MCF 10A (cell line): ENCODE data around the gene KLHL41. TPM values are rescaled to one million over a fixed set of nuclear protein-coding genes. Genes with fewer than 3 reads are reported as not detected.

Experiments
- BruUV-seq: library from RNA; stranded (reverse); fragments of 400-500 nt; replicated peaks from 2 replicates; lab custom pipeline; 2021; lab: Mats Ljungman, UMichigan
- CTCF ChIA-PET: fragments of 300-600 bp; sonication (Branson Sonifier 250); formaldehyde crosslinking; extraction: SDS; loops from one replicate; lab custom pipeline; 2021; ENCODE audit warnings: antibody characterized with exemption, inconsistent platforms; lab: Yijun Ruan, JAX
- POLR2A ChIA-PET: fragments of 300-600, 350-650 bp; sonication (Branson Sonifier 250); formaldehyde crosslinking; extraction: SDS; loops from one replicate; lab custom pipeline; 2020; ENCODE audit warnings: antibody characterized with exemption, inconsistent platforms; lab: Yijun Ruan, JAX
- DNase-seq: peaks from one replicate; pipeline ENCODE4 v3.0.0-alpha.2; 2018; ENCODE audit not compliant: unreplicated experiment
- H3K27ac Mint-ChIP-seq: one replicate; pipeline ENCODE4 v1.8.0; 2022; ENCODE audit warnings: mild to moderate bottlenecking, low read depth, mixed read lengths; ENCODE audit not compliant: unreplicated experiment
- H3K27me3 Mint-ChIP-seq: one replicate; pipeline ENCODE4 v1.8.0; 2022; ENCODE audit warnings: mixed read lengths; ENCODE audit not compliant: insufficient read depth, unreplicated experiment
- H3K36me3 Mint-ChIP-seq: one replicate; pipeline ENCODE4 v1.8.0; 2022; ENCODE audit warnings: mild to moderate bottlenecking, moderate library complexity, mixed read lengths; ENCODE audit not compliant: insufficient read depth, unreplicated experiment
- H3K4me1 Mint-ChIP-seq: one replicate; pipeline ENCODE4 v1.8.0; 2022; ENCODE audit warnings: mixed read lengths; ENCODE audit not compliant: insufficient read depth, unreplicated experiment
- H3K4me3 Mint-ChIP-seq: one replicate; pipeline ENCODE4 v1.8.0; 2022; ENCODE audit warnings: mild to moderate bottlenecking, moderate library complexity, mixed read lengths; ENCODE audit not compliant: unreplicated experiment
- H3K9me3 Mint-ChIP-seq: one replicate; pipeline ENCODE4 v1.8.0; 2022; ENCODE audit warnings: mixed read lengths; ENCODE audit not compliant: unreplicated experiment
- CTCF ChIP-seq: fragments of 200-600 bp; IDR thresholded peaks from one replicate; pipeline ENCODE4 v1.8.0; 2022; ENCODE audit warnings: antibody characterized with exemption, mild to moderate bottlenecking; ENCODE audit not compliant: unreplicated experiment
- intact Hi-C: fragments of 100-400 bp; cut with micrococcal nuclease; formaldehyde crosslinking; loops from 2 replicates; pipeline ENCODE4 v1.14.1; 2022
- total RNA-seq: library from RNA; stranded (reverse); gene quantifications from 2 replicates; pipeline ENCODE4 v1.2.3, GENCODE V29; 2022

KLHL41 gene
- total RNA-seq, 1 experiment from 2014 or later = 0.35 TPM

DNA sequence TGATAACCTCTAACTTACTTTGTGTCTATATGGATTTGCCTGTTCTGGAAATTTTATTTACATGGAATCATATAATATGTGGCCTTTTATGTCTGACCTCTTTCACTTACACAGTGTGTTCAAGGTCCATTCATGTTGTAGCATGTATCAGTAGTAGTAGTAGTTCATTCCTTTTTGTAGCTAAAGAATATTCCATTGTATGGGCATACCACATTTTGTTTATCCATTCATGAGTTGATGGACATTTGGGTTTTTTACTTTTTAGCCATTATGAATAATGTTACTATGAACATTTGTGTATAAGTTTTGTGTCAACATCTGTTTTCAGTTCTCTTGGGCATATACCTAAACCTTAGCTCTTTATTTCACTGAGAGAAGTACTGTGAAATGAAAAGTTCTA is 18.7 kb upstream of the KLHL41 start:
- no TSS peak for BruUV-seq
- no peaks in the 10 kb centered on the region for H3K4me1 Mint-ChIP-seq
- peaks cover 10% of the 10 kb centered on the region for H3K36me3 Mint-ChIP-seq
- no peak for TF ChIP-seq CTCF
- no peak overlapping the region for H3K4me3 Mint-ChIP-seq
- ChIA-PET CTCF (interaction anchor here (3.5 kb wide), 1 partner anchor 11 kb away, joined by 11 read pairs; the partner anchor contains the start of gene BBS5), POLR2A (interaction anchor here (3.9 kb wide), 1 partner anchor 11 kb away, joined by 15 read pairs; the partner anchor contains the start of gene BBS5)
- intact Hi-C loops = no loop called here
- DNase-seq = no peak
- no peaks in the 10 kb centered on the region for H3K27me3 Mint-ChIP-seq
- no peaks in the 10 kb centered on the region for H3K9me3 Mint-ChIP-seq
- no peak overlapping the region for H3K27ac Mint-ChIP-seq

GRCh38 chr2:169491378-169491777 is 18.1 kb upstream of the KLHL41 start:
- ChIA-PET CTCF (no interaction called here), POLR2A (interaction anchor here (3.9 kb wide), 1 partner anchor 12 kb away, joined by 15 read pairs; the partner anchor contains the start of gene BBS5)
- Mint-ChIP-seq H3K27ac (no peak overlapping the region), H3K9me3 (no peaks in the 10 kb centered on the region), H3K36me3 (peaks cover 8% of the 10 kb centered on the region), H3K4me1 (no peaks in the 10 kb centered on the region), H3K4me3 (no peak overlapping the region), H3K27me3 (no peaks in the 10 kb centered on the region)
- TF ChIP-seq CTCF = no peak
- BruUV-seq = no TSS peak
- no peak for DNase-seq
- intact Hi-C loops = no loop called here

- no peak for DNase-seq
- no peak overlapping the region for H3K27ac Mint-ChIP-seq
- BruUV-seq = no TSS peak
- no peaks in the 10 kb centered on the region for H3K27me3 Mint-ChIP-seq
- intact Hi-C loops = no loop called here
- POLR2A ChIA-PET = interaction anchor here (1.3 kb wide), 1 partner anchor 13 kb away, joined by 4 read pairs; no protein-coding TSS in a partner anchor
- TF ChIP-seq CTCF = no peak
- H3K4me3 Mint-ChIP-seq = no peak overlapping the region
- no peaks in the 10 kb centered on the region for H3K4me1 Mint-ChIP-seq
- CTCF ChIA-PET = no interaction called here
- peaks cover 8% of the 10 kb centered on the region for H3K36me3 Mint-ChIP-seq
- H3K9me3 Mint-ChIP-seq = no peaks in the 10 kb centered on the region
Observed at GRCh38 chr2:169493360-169493759, 16.1 kb upstream of the KLHL41 start.

GRCh38 chr2:169495310-169495928 is 14.1 kb upstream of the KLHL41 start:
- no peak overlapping the region for H3K4me3 Mint-ChIP-seq
- H3K27me3 Mint-ChIP-seq = no peaks in the 10 kb centered on the region
- H3K27ac Mint-ChIP-seq = no peak overlapping the region
- intact Hi-C loops = no loop called here
- no TSS peak for BruUV-seq
- ChIA-PET CTCF (no interaction called here), POLR2A (interaction anchor here (0.9 kb wide), 1 partner anchor 31 kb away, joined by 3 read pairs; no protein-coding TSS in a partner anchor)
- no peak for DNase-seq
- no peak for TF ChIP-seq CTCF
- H3K9me3 Mint-ChIP-seq = no peaks in the 10 kb centered on the region
- peaks cover 5% of the 10 kb centered on the region for H3K36me3 Mint-ChIP-seq
- H3K4me1 Mint-ChIP-seq = no peaks in the 10 kb centered on the region
